ENCODE data around the gene INPP5D.

The INPP5D gene

GRCh38 chr2:233240897-233241296, 180.8 kb downstream of the INPP5D start:
- H3K27me3 ChIP-seq (ENCODE audit: insufficient read depth, low read length): no peaks in the 10 kb centered on the region
- H3K4me3 ChIP-seq (ENCODE audit: low read depth, low read length, poor library complexity, severe bottlenecking): no peak overlapping the region
- no peaks in the 10 kb centered on the region for H3K9me2 ChIP-seq (ENCODE audit: low read depth, low read length)
- peak overlapping the region; percentile 44; the same call in 1 of the 2 replicates for H3K9ac ChIP-seq (ENCODE audit: low read length)
- no peaks in the 10 kb centered on the region for H3F3A ChIP-seq (ENCODE audit: insufficient read depth, low read length)
- no peaks in the 10 kb centered on the region for H4K20me1 ChIP-seq (ENCODE audit: insufficient read depth, low read length)
- H3K27ac ChIP-seq (ENCODE audit: low read depth, low read length, poor library complexity, severe bottlenecking): peak overlapping the region; percentile 39
- H3K4me1 ChIP-seq (ENCODE audit: insufficient read depth, low read length, severe bottlenecking): peaks cover 11% of the 10 kb centered on the region
- no peak overlapping the region for H2AFZ ChIP-seq (ENCODE audit: low read length)
- no peaks in the 10 kb centered on the region for H3K9me3 ChIP-seq (ENCODE audit: low read length)
- TF ChIP-seq CTCF (IDR thresholded peaks at IDR 0.05; ENCODE audit: low read length) (no peak), EZH2 (IDR thresholded peaks at IDR 0.05; ENCODE audit: borderline replicate concordance, low read length) (no peak)
- peak overlapping the region; percentile 57; the same call in 1 of the 2 replicates for H3K4me2 ChIP-seq (ENCODE audit: low read length)
- H3K79me2 ChIP-seq (ENCODE audit: insufficient read depth, low read length): no peaks in the 10 kb centered on the region
- H3K36me3 ChIP-seq (ENCODE audit: insufficient read depth, low read length): no peaks in the 10 kb centered on the region

GRCh38 chr2:233241803-233242202, 181.7 kb downstream of the INPP5D start:
- Histone ChIP-seq H3K4me3 (ENCODE audit: low read depth, low read length, poor library complexity, severe bottlenecking) (no peak overlapping the region), H3K9me2 (ENCODE audit: low read depth, low read length) (no peaks in the 10 kb centered on the region), H4K20me1 (ENCODE audit: insufficient read depth, low read length) (no peaks in the 10 kb centered on the region), H3F3A (ENCODE audit: insufficient read depth, low read length) (no peaks in the 10 kb centered on the region), H3K27me3 (ENCODE audit: insufficient read depth, low read length) (no peaks in the 10 kb centered on the region), H3K4me1 (ENCODE audit: insufficient read depth, low read length, severe bottlenecking) (peaks cover 11% of the 10 kb centered on the region), H3K4me2 (ENCODE audit: low read length) (no peak overlapping the region), H3K36me3 (ENCODE audit: insufficient read depth, low read length) (no peaks in the 10 kb centered on the region), H2AFZ (ENCODE audit: low read length) (no peak overlapping the region), H3K9me3 (ENCODE audit: low read length) (no peaks in the 10 kb centered on the region), H3K79me2 (ENCODE audit: insufficient read depth, low read length) (no peaks in the 10 kb centered on the region), H3K27ac (ENCODE audit: low read depth, low read length, poor library complexity, severe bottlenecking) (no peak overlapping the region), H3K9ac (ENCODE audit: low read length) (no peak overlapping the region)
- TF ChIP-seq CTCF (IDR thresholded peaks at IDR 0.05; ENCODE audit: low read length) (no peak), EZH2 (IDR thresholded peaks at IDR 0.05; ENCODE audit: borderline replicate concordance, low read length) (no peak)

- no peaks in the 10 kb centered on the region for H3K36me3 ChIP-seq (ENCODE audit: insufficient read depth, low read length)
- no peak overlapping the region for H3K27ac ChIP-seq (ENCODE audit: low read depth, low read length, poor library complexity, severe bottlenecking)
- no peaks in the 10 kb centered on the region for H4K20me1 ChIP-seq (ENCODE audit: insufficient read depth, low read length)
- H2AFZ ChIP-seq (ENCODE audit: low read length): no peak overlapping the region
- no peaks in the 10 kb centered on the region for H3K27me3 ChIP-seq (ENCODE audit: insufficient read depth, low read length)
- no peaks in the 10 kb centered on the region for H3K9me2 ChIP-seq (ENCODE audit: low read depth, low read length)
- H3K4me2 ChIP-seq (ENCODE audit: low read length): no peak overlapping the region
- no peaks in the 10 kb centered on the region for H3K79me2 ChIP-seq (ENCODE audit: insufficient read depth, low read length)
- H3F3A ChIP-seq (ENCODE audit: insufficient read depth, low read length): no peaks in the 10 kb centered on the region
- H3K4me1 ChIP-seq (ENCODE audit: insufficient read depth, low read length, severe bottlenecking): peaks cover 11% of the 10 kb centered on the region
- no peaks in the 10 kb centered on the region for H3K9me3 ChIP-seq (ENCODE audit: low read length)
- no peak overlapping the region for H3K9ac ChIP-seq (ENCODE audit: low read length)
- TF ChIP-seq EZH2 (IDR thresholded peaks at IDR 0.05; ENCODE audit: borderline replicate concordance, low read length): no peak
- TF ChIP-seq CTCF (IDR thresholded peaks at IDR 0.05; ENCODE audit: low read length): no peak
- H3K4me3 ChIP-seq (ENCODE audit: low read depth, low read length, poor library complexity, severe bottlenecking): no peak overlapping the region
These were observed 182.2 kb downstream of the INPP5D start for GRCh38 chr2:233242231-233242927.

Data from OCI-LY1 (cell line).